ENCODE measurements around the gene BRICD5. TPM values are rescaled to one million over a fixed set of nuclear protein-coding genes. Genes with fewer than 3 reads are reported as not detected.

BRICD5 gene
- total RNA-seq, 1 experiment from 2014 or later, result 17.1 TPM

- Histone ChIP-seq H3K79me2 (ENCODE audit: low read depth) (no peaks in the 10 kb centered on the region), H3K4me1 (replicated peaks; ENCODE audit: insufficient read depth) (no peaks in the 10 kb centered on the region), H3K9me2 (ENCODE audit: insufficient read depth) (no peaks in the 10 kb centered on the region), H3K27ac (no peak overlapping the region), H3K4me2 (no peak overlapping the region), H3K4me3 (no peak overlapping the region), H2AFZ (no peak overlapping the region), H3K36me3 (ENCODE audit: low read depth) (no peaks in the 10 kb centered on the region), H3K27me3 (ENCODE audit: insufficient read depth, low read depth) (no peaks in the 10 kb centered on the region), H3F3A (ENCODE audit: insufficient read depth, low read depth) (peaks cover 11% of the 10 kb centered on the region; the same call in 1 of the 2 replicates), H4K20me1 (ENCODE audit: insufficient read depth) (peaks cover 16% of the 10 kb centered on the region), H3K9me3 (ENCODE audit: insufficient read depth, low read depth) (no peaks in the 10 kb centered on the region)
- POLR2A ChIA-PET (ENCODE audit: unreplicated experiment), result no interaction called here
- DNase-seq, result no peak
- intact Hi-C loops (cut with micrococcal nuclease; ENCODE audit: unreplicated experiment), result no loop called here
- CTCF ChIA-PET, result no interaction called here
- no TSS peak for BruUV-seq (replicated peaks)
- TF ChIP-seq CTCF (conservative IDR thresholded peaks at IDR 0.05) (no peak), EZH2 (IDR thresholded peaks at IDR 0.05; ENCODE audit: low read depth) (no peak)
These were observed 23.5 kb upstream of the BRICD5 start for GRCh38 chr16:2233872-2234812.

GRCh38 chr16:2233046-2233775 is 22.5 kb upstream of the BRICD5 start:
- intact Hi-C loops (cut with micrococcal nuclease; ENCODE audit: unreplicated experiment), result no loop called here
- no peak for TF ChIP-seq EZH2 (IDR thresholded peaks at IDR 0.05; ENCODE audit: low read depth)
- TF ChIP-seq CTCF (conservative IDR thresholded peaks at IDR 0.05), result no peak
- H3K4me3 ChIP-seq, result no peak overlapping the region
- H3K9me2 ChIP-seq (ENCODE audit: insufficient read depth), result no peaks in the 10 kb centered on the region
- 0 out of 2 replicates have a peak, but pooled peaks cover 7% of the 10 kb centered on the region for H3F3A ChIP-seq (ENCODE audit: insufficient read depth, low read depth)
- no peaks in the 10 kb centered on the region for H3K36me3 ChIP-seq (ENCODE audit: low read depth)
- no peak for DNase-seq
- H4K20me1 ChIP-seq (ENCODE audit: insufficient read depth), result peaks cover 21% of the 10 kb centered on the region
- no peaks in the 10 kb centered on the region for H3K4me1 ChIP-seq (replicated peaks; ENCODE audit: insufficient read depth)
- no peak overlapping the region for H3K27ac ChIP-seq
- no peaks in the 10 kb centered on the region for H3K27me3 ChIP-seq (ENCODE audit: insufficient read depth, low read depth)
- no peak overlapping the region for H2AFZ ChIP-seq
- H3K79me2 ChIP-seq (ENCODE audit: low read depth), result peaks cover 5% of the 10 kb centered on the region; the same call in 1 of the 2 replicates
- no TSS peak for BruUV-seq (replicated peaks)
- ChIA-PET POLR2A (ENCODE audit: unreplicated experiment) (interaction anchor here (0.7 kb wide), 1 partner anchor 26 kb away, joined by 6 read pairs; no protein-coding TSS in a partner anchor), CTCF (interaction anchor here (0.5 kb wide), 1 partner anchor 48 kb away, joined by 3 read pairs; no protein-coding TSS in a partner anchor)
- H3K9me3 ChIP-seq (ENCODE audit: insufficient read depth, low read depth), result no peaks in the 10 kb centered on the region
- no peak overlapping the region for H3K4me2 ChIP-seq

GRCh38 chr16:2232094-2232990 is 21.7 kb upstream of the BRICD5 start:
- Histone ChIP-seq H4K20me1 (ENCODE audit: insufficient read depth) (peaks cover 30% of the 10 kb centered on the region), H3K4me2 (no peak overlapping the region), H3K27ac (no peak overlapping the region), H3K9me2 (ENCODE audit: insufficient read depth) (no peaks in the 10 kb centered on the region), H3K9me3 (ENCODE audit: insufficient read depth, low read depth) (no peaks in the 10 kb centered on the region), H2AFZ (no peak overlapping the region), H3K79me2 (ENCODE audit: low read depth) (peaks cover 13% of the 10 kb centered on the region), H3K4me3 (no peak overlapping the region), H3K4me1 (replicated peaks; ENCODE audit: insufficient read depth) (no peaks in the 10 kb centered on the region), H3K27me3 (ENCODE audit: insufficient read depth, low read depth) (no peaks in the 10 kb centered on the region), H3K36me3 (ENCODE audit: low read depth) (no peaks in the 10 kb centered on the region), H3F3A (ENCODE audit: insufficient read depth, low read depth) (0 out of 2 replicates have a peak, but pooled peaks cover 7% of the 10 kb centered on the region)
- DNase-seq, result no peak
- ChIA-PET POLR2A (ENCODE audit: unreplicated experiment) (interaction anchor here (0.7 kb wide), 1 partner anchor 27 kb away, joined by 6 read pairs; no protein-coding TSS in a partner anchor), CTCF (no interaction called here)
- intact Hi-C loops (cut with micrococcal nuclease; ENCODE audit: unreplicated experiment), result no loop called here
- TF ChIP-seq EZH2 (IDR thresholded peaks at IDR 0.05; ENCODE audit: low read depth), result no peak
- BruUV-seq (replicated peaks), result no TSS peak

Measured in PC-9 (cell line).